Measurements from ENCODE around the gene SRSF8. TPM values are rescaled to one million over a fixed set of nuclear protein-coding genes. Genes with fewer than 3 reads are reported as not detected.
A peak's percentile ranks its signal among the peaks of the same experiment; 100 is the strongest.
"Not testable (repeated sequence)": the region's sequence is repeated elsewhere in the genome, so short reads cannot be mapped to it uniquely, and the experiment has no call there.

The SRSF8 gene
- total RNA-seq, 1 donor from 2014 or later: 33.3 TPM

GRCh38 chr11:95104121-95104830 is 37.6 kb downstream of the SRSF8 start:
- H3K4me3 Mint-ChIP-seq: no peak overlapping the region
- no peaks in the 10 kb centered on the region for H3K27me3 Mint-ChIP-seq (ENCODE audit: low read depth)
- H3K27ac Mint-ChIP-seq: no peak overlapping the region
- H3K36me3 Mint-ChIP-seq: no peaks in the 10 kb centered on the region
- H3K4me1 Mint-ChIP-seq: peaks cover 35% of the 10 kb centered on the region
- DNase-seq (ENCODE audit: low spot score in 2 of 2, unreplicated experiment in 2 of 2): no peak
- TF ChIP-seq, protein P1, sequence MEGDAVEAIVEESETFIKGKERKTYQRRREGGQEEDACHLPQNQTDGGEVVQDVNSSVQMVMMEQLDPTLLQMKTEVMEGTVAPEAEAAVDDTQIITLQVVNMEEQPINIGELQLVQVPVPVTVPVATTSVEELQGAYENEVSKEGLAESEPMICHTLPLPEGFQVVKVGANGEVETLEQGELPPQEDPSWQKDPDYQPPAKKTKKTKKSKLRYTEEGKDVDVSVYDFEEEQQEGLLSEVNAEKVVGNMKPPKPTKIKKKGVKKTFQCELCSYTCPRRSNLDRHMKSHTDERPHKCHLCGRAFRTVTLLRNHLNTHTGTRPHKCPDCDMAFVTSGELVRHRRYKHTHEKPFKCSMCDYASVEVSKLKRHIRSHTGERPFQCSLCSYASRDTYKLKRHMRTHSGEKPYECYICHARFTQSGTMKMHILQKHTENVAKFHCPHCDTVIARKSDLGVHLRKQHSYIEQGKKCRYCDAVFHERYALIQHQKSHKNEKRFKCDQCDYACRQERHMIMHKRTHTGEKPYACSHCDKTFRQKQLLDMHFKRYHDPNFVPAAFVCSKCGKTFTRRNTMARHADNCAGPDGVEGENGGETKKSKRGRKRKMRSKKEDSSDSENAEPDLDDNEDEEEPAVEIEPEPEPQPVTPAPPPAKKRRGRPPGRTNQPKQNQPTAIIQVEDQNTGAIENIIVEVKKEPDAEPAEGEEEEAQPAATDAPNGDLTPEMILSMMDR (IDR thresholded peaks at IDR 0.05; ENCODE audit: unreplicated experiment): no peak
- H3K9me3 Mint-ChIP-seq: no peaks in the 10 kb centered on the region

- H3K4me1 Mint-ChIP-seq: peaks cover 39% of the 10 kb centered on the region
- no peak for DNase-seq (ENCODE audit: low spot score in 2 of 2, unreplicated experiment in 2 of 2)
- TF ChIP-seq, protein P1 (IDR thresholded peaks at IDR 0.05; ENCODE audit: unreplicated experiment): no peak
- H3K4me3 Mint-ChIP-seq: no peak overlapping the region
- no peaks in the 10 kb centered on the region for H3K27me3 Mint-ChIP-seq (ENCODE audit: low read depth)
- no peaks in the 10 kb centered on the region for H3K36me3 Mint-ChIP-seq
- H3K9me3 Mint-ChIP-seq: no peaks in the 10 kb centered on the region
- no peak overlapping the region for H3K27ac Mint-ChIP-seq
Observed at GRCh38 chr11:95104856-95105255, 38.1 kb downstream of the SRSF8 start.

DNA sequence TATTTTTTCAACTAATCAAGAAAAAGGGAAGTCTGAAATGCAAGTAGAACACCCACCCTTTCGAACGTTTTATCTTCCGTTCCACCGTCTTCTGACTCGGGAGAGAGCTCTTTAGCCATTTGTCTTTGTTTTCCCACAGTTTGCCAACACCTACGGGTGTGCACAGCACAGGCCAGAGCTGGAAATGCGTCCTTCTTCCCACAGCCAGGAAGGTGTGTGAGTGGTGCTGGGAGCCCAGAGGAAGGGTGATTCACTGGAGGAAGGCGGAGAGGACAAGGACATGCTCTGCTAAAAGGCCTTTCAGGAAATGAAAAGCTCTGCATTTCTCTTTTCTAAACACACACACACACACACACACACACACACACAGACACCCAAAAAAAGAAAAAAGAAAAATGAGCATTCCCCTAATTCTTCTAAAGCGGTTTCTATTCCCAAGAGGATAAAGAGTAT is 41.5 kb downstream of the SRSF8 start:
- peak overlapping the region; percentile 61 for H3K4me3 Mint-ChIP-seq
- no peak for DNase-seq (ENCODE audit: low spot score in 2 of 2, unreplicated experiment in 2 of 2)
- no peaks in the 10 kb centered on the region for H3K36me3 Mint-ChIP-seq
- H3K27ac Mint-ChIP-seq: peak overlapping the region; percentile 93
- no peaks in the 10 kb centered on the region for H3K27me3 Mint-ChIP-seq (ENCODE audit: low read depth)
- peaks cover 39% of the 10 kb centered on the region for H3K4me1 Mint-ChIP-seq
- TF ChIP-seq, protein P1 (IDR thresholded peaks at IDR 0.05; ENCODE audit: unreplicated experiment): no peak
- peaks cover under 1% of the 10 kb centered on the region for H3K9me3 Mint-ChIP-seq

DNA sequence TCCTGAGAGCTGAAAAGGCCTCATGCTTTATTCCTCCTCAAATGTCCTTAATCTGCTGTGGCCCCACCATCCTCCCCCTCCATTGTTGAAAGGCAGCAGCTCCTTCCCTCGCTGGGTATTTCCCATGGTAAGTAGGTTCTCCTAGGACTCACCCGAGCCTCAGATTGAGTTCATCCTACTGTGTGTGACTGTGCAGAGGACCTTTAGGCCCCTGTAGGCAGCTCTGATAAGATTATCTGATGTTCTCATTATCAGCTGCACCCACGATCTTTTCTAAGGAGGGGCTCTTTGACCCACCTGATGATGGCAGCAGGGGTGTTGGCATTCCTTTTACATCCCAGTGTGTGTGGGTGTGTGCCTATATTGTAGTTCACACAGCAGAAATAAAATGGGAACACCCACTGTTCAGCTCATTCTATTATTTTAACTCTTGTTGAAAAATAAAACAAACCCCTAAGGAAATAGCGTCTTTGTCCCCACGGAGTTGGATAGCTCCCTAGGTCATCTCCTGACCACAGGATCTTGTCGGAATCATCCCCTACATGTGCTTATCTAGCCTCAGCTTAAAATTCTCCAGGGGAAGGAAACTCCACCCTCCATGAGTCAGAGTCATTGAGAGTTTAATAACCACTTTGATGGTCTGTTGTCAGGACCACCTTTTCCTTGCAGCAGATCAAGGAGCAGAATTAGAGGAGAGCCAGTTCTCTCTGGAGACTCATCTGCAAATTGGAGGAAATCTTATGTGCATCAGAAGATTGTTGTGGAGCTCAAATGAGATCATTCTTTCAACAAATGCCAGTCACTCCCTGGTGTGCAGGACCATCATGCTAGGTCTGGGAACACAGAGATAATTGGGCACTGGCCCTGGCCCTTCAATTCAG is 42.2 kb downstream of the SRSF8 start:
- no peaks in the 10 kb centered on the region for H3K36me3 Mint-ChIP-seq
- H3K27ac Mint-ChIP-seq: peak overlapping the region; percentile 93
- DNase-seq (ENCODE audit: low spot score in 2 of 2, unreplicated experiment in 2 of 2): no peak
- H3K4me3 Mint-ChIP-seq: peak overlapping the region; percentile 18
- peaks cover 3% of the 10 kb centered on the region for H3K9me3 Mint-ChIP-seq
- H3K27me3 Mint-ChIP-seq (ENCODE audit: low read depth): no peaks in the 10 kb centered on the region
- TF ChIP-seq, protein P1 (IDR thresholded peaks at IDR 0.05; ENCODE audit: unreplicated experiment): no peak
- peaks cover 39% of the 10 kb centered on the region for H3K4me1 Mint-ChIP-seq

- not testable (repeated sequence) for H3K27ac Mint-ChIP-seq, H3K36me3 Mint-ChIP-seq
Observed at GRCh38 chr11:95111471-95111870, 44.8 kb downstream of the SRSF8 start.

More at GRCh38 chr11:95111471-95111870, 44.8 kb downstream of the SRSF8 start:
- H3K4me1 Mint-ChIP-seq: peaks cover 35% of the 10 kb centered on the region
- H3K9me3 Mint-ChIP-seq; H3K27me3 Mint-ChIP-seq (ENCODE audit: low read depth); DNase-seq (ENCODE audit: low spot score in 2 of 2, unreplicated experiment in 2 of 2); H3K4me3 Mint-ChIP-seq: not testable (repeated sequence)
